Kidney (tissue), 14 donors: ENCODE data around the gene RASL10B. TPM values are rescaled to one million over a fixed set of nuclear protein-coding genes. Genes with fewer than 3 reads are reported as not detected.

Source experiments
- DNase-seq, 5 donors: peaks; one replicate each; pipeline ENCODE4 v3.0.0-alpha.2; 2013 to 2020
- FAIRE-seq: peaks from 2 replicates; lab custom pipeline; 2012; peaks lifted over from hg19 to GRCh38; lab: Jason Lieb, UNC
- H3K27ac ChIP-seq, 2 donors: one replicate each; pipeline ENCODE4 v1.7.0; 2013; ENCODE audit warnings: low read depth in 2 of 2, low read length in 2 of 2, inconsistent platforms in 1 of 2
- H3K27me3 ChIP-seq: one replicate; pipeline ENCODE4 v1.7.1; 2013; ENCODE audit warnings: low read length, inconsistent platforms; ENCODE audit not compliant: control insufficient read depth, insufficient read depth
- H3K36me3 ChIP-seq, 3 donors: one replicate each; pipeline versions ENCODE4 v1.7.0 to v1.7.1; 2013; ENCODE audit warnings: low read length in 3 of 3, control low read depth in 1 of 3, inconsistent platforms in 1 of 3; ENCODE audit not compliant: insufficient read depth in 3 of 3, control insufficient read depth in 2 of 3
- H3K4me1 ChIP-seq, 3 donors: one replicate each; pipeline versions ENCODE4 v1.7.0 to v1.7.1; 2013; ENCODE audit warnings: low read length in 3 of 3, inconsistent platforms in 1 of 3, low read depth in 1 of 3; ENCODE audit not compliant: control insufficient read depth in 2 of 3, insufficient read depth in 2 of 3
- H3K4me3 ChIP-seq, 3 donors: one replicate each; pipeline versions ENCODE4 v1.7.0 to v1.8.1; 2013; ENCODE audit warnings: low read length in 3 of 3, control low read depth in 1 of 3, inconsistent platforms in 1 of 3
- H3K9ac ChIP-seq, 3 donors: one replicate each; pipeline versions ENCODE4 v1.7.0 to v1.7.1; 2013; ENCODE audit warnings: low read length in 3 of 3, control low read depth in 1 of 3, inconsistent platforms in 1 of 3
- H3K9me3 ChIP-seq, 3 donors: one replicate each; pipeline versions ENCODE4 v1.7.0 to v1.7.1; 2013; ENCODE audit warnings: low read length in 3 of 3, control low read depth in 1 of 3, inconsistent platforms in 1 of 3; ENCODE audit not compliant: control insufficient read depth in 2 of 3, insufficient read depth in 1 of 3
- intact Hi-C: fragments of 100-400 bp; cut with DNase I; formaldehyde crosslinking; loops from one replicate; pipeline ENCODE4 v1.11.1; 2022
- polyA plus RNA-seq: library from polyadenylated mRNA; stranded (reverse); fragments of 350-450 nt; fragmentation: Illumina TruSeq; extraction: RNeasy Lipid Tissue Mini Kit (QIAGEN cat#74804); gene quantifications from one replicate; pipeline ENCODE4 v1.2.3, GENCODE V29; 2014; ENCODE audit warnings: low read depth, low replicate concordance; ENCODE audit not compliant: insufficient read depth
- total RNA-seq: library from RNA; stranded (reverse); fragmentation: NEBNext Ultra II Directional; extraction: Animal tissue kit (Norgen Biotek cat#: 25700); gene quantifications from one replicate; pipeline ENCODE4 v1.2.1, GENCODE V29; 2021
- TF ChIP-seq, protein P1 (sequence below): IDR thresholded peaks from 3 replicates; pipeline ENCODE4 v1.5.1; 2012; ENCODE audit warnings: mild to moderate bottlenecking, moderate library complexity, borderline replicate concordance; ENCODE audit not compliant: insufficient read depth; ENCODE audit errors: extremely low read depth
- donor health status: control.
- donor health status: control.
- donor health status: control.
- donor health status: control.
- donor health status: control.
- donor health status: DM: yes; HTN: yes; CAD: no.
- donor health status: Normal renal cell carcinoma (clear cell type).

Gene RASL10B
- total and polyA plus RNA-seq, 2 donors from 2014 or later = 1.5 to 2.4 TPM

DNA sequence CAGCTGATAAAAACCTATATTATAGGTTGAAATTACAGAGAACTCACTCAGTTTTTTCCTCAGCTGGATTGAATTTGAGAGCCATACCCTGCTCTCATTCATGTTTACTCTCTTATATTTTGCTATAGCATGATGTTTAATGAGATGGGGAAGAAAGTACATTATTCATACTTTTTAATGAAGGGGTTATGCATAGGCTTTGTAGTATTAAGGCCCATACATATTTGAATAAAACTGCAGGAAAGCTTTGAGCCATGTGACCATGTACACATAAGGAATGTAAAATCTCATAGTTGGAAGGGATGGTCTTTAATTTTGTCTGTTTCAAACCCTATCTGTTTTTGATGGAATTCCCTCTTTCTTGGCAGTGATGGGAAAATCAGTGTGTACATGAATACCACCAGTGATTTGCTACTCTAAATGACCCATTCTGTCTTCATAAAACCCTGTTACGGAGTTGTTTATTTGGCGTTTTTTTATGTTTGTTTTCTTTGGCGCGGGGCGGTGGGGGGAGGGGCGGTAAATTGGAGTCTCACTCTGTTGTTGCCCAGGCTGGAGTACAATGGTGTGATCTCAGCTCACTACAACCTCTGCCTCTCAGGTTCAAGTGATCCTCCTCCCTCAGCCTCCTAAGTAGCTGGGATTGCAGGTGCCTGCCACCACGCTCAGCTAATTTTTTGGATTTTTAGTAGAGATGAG is 38.8 kb upstream of the RASL10B start:
- no peak for FAIRE-seq

GRCh38 chr17:35693662-35694061 is 37.8 kb upstream of the RASL10B start:
- H3K36me3 ChIP-seq = peaks cover 5 to 16% (median 8%) of the 10 kb centered on the region in 3 donors
- no peaks in the 10 kb centered on the region for H3K9me3 ChIP-seq
- H3K27ac ChIP-seq = no peak overlapping the region
- intact Hi-C loops = no loop called here
- DNase-seq (no peak), FAIRE-seq (no peak)
- no peak overlapping the region for H3K4me3 ChIP-seq
- H3K27me3 ChIP-seq = no peaks in the 10 kb centered on the region
- H3K9ac ChIP-seq = no peak overlapping the region
- TF ChIP-seq, protein P1, sequence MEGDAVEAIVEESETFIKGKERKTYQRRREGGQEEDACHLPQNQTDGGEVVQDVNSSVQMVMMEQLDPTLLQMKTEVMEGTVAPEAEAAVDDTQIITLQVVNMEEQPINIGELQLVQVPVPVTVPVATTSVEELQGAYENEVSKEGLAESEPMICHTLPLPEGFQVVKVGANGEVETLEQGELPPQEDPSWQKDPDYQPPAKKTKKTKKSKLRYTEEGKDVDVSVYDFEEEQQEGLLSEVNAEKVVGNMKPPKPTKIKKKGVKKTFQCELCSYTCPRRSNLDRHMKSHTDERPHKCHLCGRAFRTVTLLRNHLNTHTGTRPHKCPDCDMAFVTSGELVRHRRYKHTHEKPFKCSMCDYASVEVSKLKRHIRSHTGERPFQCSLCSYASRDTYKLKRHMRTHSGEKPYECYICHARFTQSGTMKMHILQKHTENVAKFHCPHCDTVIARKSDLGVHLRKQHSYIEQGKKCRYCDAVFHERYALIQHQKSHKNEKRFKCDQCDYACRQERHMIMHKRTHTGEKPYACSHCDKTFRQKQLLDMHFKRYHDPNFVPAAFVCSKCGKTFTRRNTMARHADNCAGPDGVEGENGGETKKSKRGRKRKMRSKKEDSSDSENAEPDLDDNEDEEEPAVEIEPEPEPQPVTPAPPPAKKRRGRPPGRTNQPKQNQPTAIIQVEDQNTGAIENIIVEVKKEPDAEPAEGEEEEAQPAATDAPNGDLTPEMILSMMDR = no peak
- H3K4me1 ChIP-seq = no peaks in the 10 kb centered on the region

More for the DNA sequence above, 38.8 kb upstream of the RASL10B start:
- Histone ChIP-seq H3K27me3 (no peaks in the 10 kb centered on the region), H3K4me3 (no peak overlapping the region), H3K9me3 (no peaks in the 10 kb centered on the region), H3K36me3 (peaks cover 5 to 16% (median 8%) of the 10 kb centered on the region in 3 donors), H3K9ac (no peak overlapping the region), H3K27ac (no peak overlapping the region), H3K4me1 (no peaks in the 10 kb centered on the region)
- intact Hi-C loops = no loop called here
- TF ChIP-seq, protein P1 = no peak
- DNase-seq = peak in 2 of 5 donors; percentile 1 to 20

GRCh38 chr17:35694906-35695305 is 36.5 kb upstream of the RASL10B start:
- H3K4me1 ChIP-seq = no peaks in the 10 kb centered on the region
- intact Hi-C loops = no loop called here
- TF ChIP-seq, protein P1 = no peak
- no peak overlapping the region for H3K9ac ChIP-seq
- no peaks in the 10 kb centered on the region for H3K27me3 ChIP-seq
- H3K9me3 ChIP-seq = no peaks in the 10 kb centered on the region
- H3K4me3 ChIP-seq = no peak overlapping the region
- FAIRE-seq = no peak
- no peak for DNase-seq
- H3K27ac ChIP-seq = no peak overlapping the region
- H3K36me3 ChIP-seq = peaks cover 5 to 16% (median 8%) of the 10 kb centered on the region in 3 donors

DNA sequence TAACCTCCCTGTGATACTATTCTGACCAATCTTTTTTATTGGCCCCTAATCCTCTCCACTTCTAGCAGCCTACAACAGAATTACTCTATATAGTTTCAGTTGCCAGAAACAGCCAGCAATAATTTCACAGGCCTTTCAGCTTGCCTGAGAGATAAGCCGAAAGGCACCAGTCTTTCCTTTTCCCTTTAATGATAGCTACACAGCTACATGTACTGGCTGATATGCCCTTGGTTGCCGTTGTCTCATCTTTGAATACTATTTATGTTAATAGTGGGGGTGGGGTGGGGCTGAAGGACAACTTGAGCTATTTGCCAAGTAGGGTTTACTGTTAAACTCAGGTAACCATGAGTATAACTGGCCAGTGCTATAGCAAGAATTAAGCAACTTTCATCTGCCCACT is 35.8 kb upstream of the RASL10B start:
- intact Hi-C loops = no loop called here
- FAIRE-seq = no peak
- Histone ChIP-seq H3K27ac (no peak overlapping the region), H3K9me3 (no peaks in the 10 kb centered on the region), H3K9ac (no peak overlapping the region), H3K4me3 (no peak overlapping the region), H3K36me3 (peaks cover 5 to 16% (median 8%) of the 10 kb centered on the region in 3 donors), H3K4me1 (no peaks in the 10 kb centered on the region), H3K27me3 (no peaks in the 10 kb centered on the region)
- TF ChIP-seq, protein P1 = no peak
- DNase-seq = no peak
